Activated T-helper 1 cell treated with anti-CD3 and anti-CD28 coated beads, Interleukin-12 subunit alpha, Interleukin-12 subunit beta, Interleukin-2, Interleukin-4 antibody, amounts not matched to agents 30 ng/mL and 10 ng/mL and 1 ng/mL, durations not matched to agents 14 hours and 24 hours and 36 hours (primary cell): ENCODE data around the gene CTXN1. TPM values are rescaled to one million over a fixed set of nuclear protein-coding genes. Genes with fewer than 3 reads are reported as not detected.
"Not testable (repeated sequence)": the region's sequence is repeated elsewhere in the genome, so short reads cannot be mapped to it uniquely, and the experiment has no call there.

Source experiments
- DNase-seq: peaks from one replicate; pipeline ENCODE4 v3.0.0; 2021; ENCODE audit warnings: low spot score
- H3K27ac Mint-ChIP-seq: one replicate; pipeline ENCODE4 v1.8.0; 2021; ENCODE audit warnings: mild to moderate bottlenecking, mixed read lengths
- H3K27me3 Mint-ChIP-seq: one replicate; pipeline ENCODE4 v1.8.0; 2022; ENCODE audit warnings: mild to moderate bottlenecking, moderate library complexity, mixed read lengths; ENCODE audit not compliant: insufficient read depth
- H3K36me3 Mint-ChIP-seq: one replicate; pipeline ENCODE4 v1.8.0; 2021; ENCODE audit warnings: low read depth, mixed read lengths
- H3K4me1 Mint-ChIP-seq: one replicate; pipeline ENCODE4 v1.8.0; 2021; ENCODE audit warnings: low read depth, mixed read lengths
- H3K4me3 Mint-ChIP-seq: one replicate; pipeline ENCODE4 v1.8.0; 2021; ENCODE audit warnings: mild to moderate bottlenecking, moderate library complexity, mixed read lengths
- H3K9me3 Mint-ChIP-seq: one replicate; pipeline ENCODE4 v1.8.0; 2021; ENCODE audit warnings: mixed read lengths
- intact Hi-C: fragments of 100-400 bp; cut with micrococcal nuclease; formaldehyde crosslinking; loops from one replicate; pipeline ENCODE4 v1.15.1; 2024
- total RNA-seq: library from RNA; stranded (reverse); gene quantifications from 2 replicates; pipeline ENCODE4 v1.2.3, GENCODE V29; 2022

Gene CTXN1
- total RNA-seq, 1 donor from 2014 or later = 2.6 TPM

GRCh38 chr19:7940841-7941240 is 14.9 kb upstream of the CTXN1 start:
- DNase-seq = no peak
- no peaks in the 10 kb centered on the region for H3K27me3 Mint-ChIP-seq
- intact Hi-C loops = loop anchor here (5.0 to 10.0 kb wide), 2 partner anchors 111 to 574 kb away; partner anchors contain the start of genes CCL25 and ZNF414
- H3K4me1 Mint-ChIP-seq = peaks cover 27% of the 10 kb centered on the region
- peak overlapping the region; percentile 55 for H3K4me3 Mint-ChIP-seq
- peaks cover 22% of the 10 kb centered on the region for H3K36me3 Mint-ChIP-seq
- no peak overlapping the region for H3K27ac Mint-ChIP-seq
- H3K9me3 Mint-ChIP-seq = no peaks in the 10 kb centered on the region

- intact Hi-C loops = no loop called here
- H3K36me3 Mint-ChIP-seq = peaks cover 13% of the 10 kb centered on the region
- H3K4me3 Mint-ChIP-seq = no peak overlapping the region
These were observed 8.8 kb upstream of the CTXN1 start for GRCh38 chr19:7934766-7935165.

GRCh38 chr19:7933828-7934725 is 8.1 kb upstream of the CTXN1 start:
- H3K36me3 Mint-ChIP-seq = peaks cover 13% of the 10 kb centered on the region
- H3K27me3 Mint-ChIP-seq = no peaks in the 10 kb centered on the region
- H3K27ac Mint-ChIP-seq = no peak overlapping the region

More at GRCh38 chr19:7934766-7935165, 8.8 kb upstream of the CTXN1 start:
- H3K4me1 Mint-ChIP-seq = peaks cover 5% of the 10 kb centered on the region
- no peaks in the 10 kb centered on the region for H3K9me3 Mint-ChIP-seq
- no peak for DNase-seq
- H3K27me3 Mint-ChIP-seq = no peaks in the 10 kb centered on the region
- H3K27ac Mint-ChIP-seq = no peak overlapping the region

GRCh38 chr19:7933411-7933810 is 7.5 kb upstream of the CTXN1 start:
- intact Hi-C loops = no loop called here
- Mint-ChIP-seq H3K9me3 (no peaks in the 10 kb centered on the region), H3K4me3 (no peak overlapping the region), H3K27me3 (no peaks in the 10 kb centered on the region), H3K4me1 (peaks cover 8% of the 10 kb centered on the region), H3K27ac (no peak overlapping the region), H3K36me3 (peaks cover 10% of the 10 kb centered on the region)
- DNase-seq = no peak

More at GRCh38 chr19:7933828-7934725, 8.1 kb upstream of the CTXN1 start:
- H3K4me3 Mint-ChIP-seq = no peak overlapping the region
- H3K9me3 Mint-ChIP-seq = no peaks in the 10 kb centered on the region
- DNase-seq = no peak
- intact Hi-C loops = no loop called here
- H3K4me1 Mint-ChIP-seq = peaks cover 6% of the 10 kb centered on the region

- no peak overlapping the region for H3K27ac Mint-ChIP-seq
- no peaks in the 10 kb centered on the region for H3K9me3 Mint-ChIP-seq
- H3K4me1 Mint-ChIP-seq = peaks cover 9% of the 10 kb centered on the region
- no peaks in the 10 kb centered on the region for H3K27me3 Mint-ChIP-seq
- intact Hi-C loops = no loop called here
- H3K4me3 Mint-ChIP-seq = no peak overlapping the region
- DNase-seq = no peak
- peaks cover 12% of the 10 kb centered on the region for H3K36me3 Mint-ChIP-seq
These were observed 7.0 kb upstream of the CTXN1 start for GRCh38 chr19:7932930-7933300.

GRCh38 chr19:7932276-7932929 is 6.5 kb upstream of the CTXN1 start:
- no peaks in the 10 kb centered on the region for H3K27me3 Mint-ChIP-seq

GRCh38 chr19:7931221-7932061 is 5.5 kb upstream of the CTXN1 start:
- H3K27ac Mint-ChIP-seq = no peak overlapping the region
- peaks cover 11% of the 10 kb centered on the region for H3K4me1 Mint-ChIP-seq
- H3K36me3 Mint-ChIP-seq = peaks cover 8% of the 10 kb centered on the region
- no peaks in the 10 kb centered on the region for H3K27me3 Mint-ChIP-seq
- no peak for DNase-seq
- H3K4me3 Mint-ChIP-seq = no peak overlapping the region
- H3K9me3 Mint-ChIP-seq = no peaks in the 10 kb centered on the region
- intact Hi-C loops = no loop called here

More at GRCh38 chr19:7932276-7932929, 6.5 kb upstream of the CTXN1 start:
- no peak overlapping the region for H3K4me3 Mint-ChIP-seq
- intact Hi-C loops = no loop called here
- H3K9me3 Mint-ChIP-seq = no peaks in the 10 kb centered on the region
- H3K36me3 Mint-ChIP-seq = peaks cover 11% of the 10 kb centered on the region
- no peak for DNase-seq
- H3K4me1 Mint-ChIP-seq = peaks cover 9% of the 10 kb centered on the region
- H3K27ac Mint-ChIP-seq = no peak overlapping the region

GRCh38 chr19:7930765-7931164 is 4.8 kb upstream of the CTXN1 start:
- H3K4me1 Mint-ChIP-seq = peaks cover 14% of the 10 kb centered on the region
- H3K9me3 Mint-ChIP-seq = no peaks in the 10 kb centered on the region
- H3K27ac Mint-ChIP-seq = no peak overlapping the region
- H3K27me3 Mint-ChIP-seq = no peaks in the 10 kb centered on the region
- no peak for DNase-seq
- peaks cover 5% of the 10 kb centered on the region for H3K36me3 Mint-ChIP-seq
- intact Hi-C loops = no loop called here
- no peak overlapping the region for H3K4me3 Mint-ChIP-seq

GRCh38 chr19:7930030-7930429 is 4.1 kb upstream of the CTXN1 start:
- peaks cover 14% of the 10 kb centered on the region for H3K4me1 Mint-ChIP-seq
- H3K27me3 Mint-ChIP-seq, intact Hi-C loops, H3K4me3 Mint-ChIP-seq, H3K36me3 Mint-ChIP-seq, DNase-seq, H3K9me3 Mint-ChIP-seq, H3K27ac Mint-ChIP-seq: not testable (repeated sequence)

GRCh38 chr19:7928741-7929701 is 3.1 kb upstream of the CTXN1 start:
- peaks cover 5% of the 10 kb centered on the region for H3K36me3 Mint-ChIP-seq
- H3K9me3 Mint-ChIP-seq = no peaks in the 10 kb centered on the region
- DNase-seq = no peak
- intact Hi-C loops = loop anchor here (1.0 kb wide), 1 partner anchor 14 kb away; the partner anchor contains the start of gene TIMM44
- no peak overlapping the region for H3K4me3 Mint-ChIP-seq
- H3K27ac Mint-ChIP-seq = peak overlapping the region; percentile 5
- peaks cover 14% of the 10 kb centered on the region for H3K4me1 Mint-ChIP-seq
- peaks cover 4% of the 10 kb centered on the region for H3K27me3 Mint-ChIP-seq

GRCh38 chr19:7928334-7928706 is 2.4 kb upstream of the CTXN1 start:
- Mint-ChIP-seq H3K36me3 (peaks cover 5% of the 10 kb centered on the region), H3K4me3 (no peak overlapping the region), H3K9me3 (no peaks in the 10 kb centered on the region), H3K4me1 (peaks cover 14% of the 10 kb centered on the region), H3K27ac (no peak overlapping the region), H3K27me3 (peaks cover 4% of the 10 kb centered on the region)
- intact Hi-C loops = no loop called here
- DNase-seq = no peak
